Progenitor cell of endocrine pancreas (in vitro differentiated cells): ENCODE measurements around the gene CDK8. TPM values are rescaled to one million over a fixed set of nuclear protein-coding genes. Genes with fewer than 3 reads are reported as not detected.

Experiments
- DNase-seq: peaks from one replicate; pipeline ENCODE4 v3.0.0; 2021; ENCODE audit warnings: low spot score; ENCODE audit not compliant: unreplicated experiment
- H3K27ac Mint-ChIP-seq: 2 replicates; pipeline ENCODE4 v1.8.0; 2021; ENCODE audit warnings: mild to moderate bottlenecking, moderate library complexity, mixed read lengths
- H3K27me3 Mint-ChIP-seq: 2 replicates; pipeline ENCODE4 v1.8.0; 2021; ENCODE audit warnings: mixed read lengths
- H3K36me3 Mint-ChIP-seq: 2 replicates; pipeline ENCODE4 v1.8.0; 2022; ENCODE audit warnings: mixed read lengths; ENCODE audit not compliant: insufficient read depth
- H3K4me1 Mint-ChIP-seq: 2 replicates; pipeline ENCODE4 v1.8.0; 2021; ENCODE audit warnings: low read depth, mixed read lengths
- H3K4me3 Mint-ChIP-seq: 2 replicates; pipeline ENCODE4 v1.8.0; 2021; ENCODE audit warnings: low read depth, mild to moderate bottlenecking, moderate library complexity, mixed read lengths
- H3K9me3 Mint-ChIP-seq: 2 replicates; pipeline ENCODE4 v1.8.0; 2021; ENCODE audit warnings: low read depth, mixed read lengths
- total RNA-seq: library from RNA; stranded (reverse); gene quantifications from 2 replicates; pipeline ENCODE4 v1.2.1, GENCODE V29; 2021
- TF ChIP-seq, protein P1 (sequence below): fragments of 200-600 bp; sonication (generic); IDR thresholded peaks from one replicate; pipeline ENCODE4 v1.5.0; 2021; ENCODE audit warnings: antibody characterized with exemption, mild to moderate bottlenecking; ENCODE audit not compliant: unreplicated experiment

The CDK8 gene
- total RNA-seq, 1 donor from 2014 or later: 31.7 TPM

DNA sequence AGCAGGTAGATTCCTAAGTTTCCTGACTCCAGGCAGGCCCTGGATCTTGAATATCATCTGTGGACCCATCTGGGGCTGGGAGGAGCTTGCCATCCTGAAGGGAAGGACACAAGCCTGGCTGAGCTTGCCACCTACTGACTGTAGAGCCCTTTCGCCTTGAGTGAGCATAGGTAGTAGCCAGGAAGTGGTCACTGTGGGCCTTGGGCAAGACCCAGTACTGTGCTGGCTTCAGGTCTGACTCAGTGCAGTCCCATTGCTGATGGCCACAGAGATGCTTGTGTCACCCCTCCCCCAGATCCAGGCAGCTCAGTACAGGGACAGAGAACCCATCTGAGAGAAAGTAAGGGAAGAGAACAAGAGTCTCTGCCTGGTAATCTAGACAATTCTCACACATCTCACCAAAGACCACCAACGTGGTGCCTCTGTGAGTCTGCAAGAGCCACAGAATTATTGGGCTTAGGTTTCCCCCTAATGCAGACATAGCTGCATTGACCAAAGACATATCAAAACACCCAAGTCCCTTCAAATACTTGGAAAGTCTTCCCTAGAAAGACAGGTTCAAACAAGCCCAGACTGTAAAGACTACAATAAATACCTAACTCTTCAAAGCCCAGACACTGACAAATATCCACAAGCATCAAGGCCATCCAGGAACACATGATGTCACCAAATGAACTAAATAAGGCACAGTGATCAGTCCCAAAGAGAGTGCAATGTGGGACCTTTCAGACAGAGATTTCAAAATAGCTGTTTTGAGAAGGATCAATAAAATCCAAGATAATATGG is 195.3 kb downstream of the CDK8 start:
- Mint-ChIP-seq H3K27ac (no peak overlapping the region), H3K9me3 (peaks cover 6% of the 10 kb centered on the region), H3K27me3 (peaks cover 23% of the 10 kb centered on the region), H3K4me1 (no peaks in the 10 kb centered on the region), H3K4me3 (no peak overlapping the region), H3K36me3 (no peaks in the 10 kb centered on the region)
- TF ChIP-seq, protein P1, sequence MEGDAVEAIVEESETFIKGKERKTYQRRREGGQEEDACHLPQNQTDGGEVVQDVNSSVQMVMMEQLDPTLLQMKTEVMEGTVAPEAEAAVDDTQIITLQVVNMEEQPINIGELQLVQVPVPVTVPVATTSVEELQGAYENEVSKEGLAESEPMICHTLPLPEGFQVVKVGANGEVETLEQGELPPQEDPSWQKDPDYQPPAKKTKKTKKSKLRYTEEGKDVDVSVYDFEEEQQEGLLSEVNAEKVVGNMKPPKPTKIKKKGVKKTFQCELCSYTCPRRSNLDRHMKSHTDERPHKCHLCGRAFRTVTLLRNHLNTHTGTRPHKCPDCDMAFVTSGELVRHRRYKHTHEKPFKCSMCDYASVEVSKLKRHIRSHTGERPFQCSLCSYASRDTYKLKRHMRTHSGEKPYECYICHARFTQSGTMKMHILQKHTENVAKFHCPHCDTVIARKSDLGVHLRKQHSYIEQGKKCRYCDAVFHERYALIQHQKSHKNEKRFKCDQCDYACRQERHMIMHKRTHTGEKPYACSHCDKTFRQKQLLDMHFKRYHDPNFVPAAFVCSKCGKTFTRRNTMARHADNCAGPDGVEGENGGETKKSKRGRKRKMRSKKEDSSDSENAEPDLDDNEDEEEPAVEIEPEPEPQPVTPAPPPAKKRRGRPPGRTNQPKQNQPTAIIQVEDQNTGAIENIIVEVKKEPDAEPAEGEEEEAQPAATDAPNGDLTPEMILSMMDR: no peak
- DNase-seq: no peak

Other genes with a start within 250 kb of the CDK8 start
- gene SHISA2, start 202.1 kb upstream of the CDK8 start, total RNA-seq: 15.2 and 18.1 TPM in 2 replicates
- 22.5 and 24.0 TPM in 2 replicates for gene RNF6, start 31.8 kb upstream of the CDK8 start, total RNA-seq